VCaP (cell line): ENCODE results near the gene PRXL2C.
"Not testable (repeated sequence)": the region's sequence is repeated elsewhere in the genome, so short reads cannot be mapped to it uniquely, and the experiment has no call there.

Experiments
- H3K27ac ChIP-seq: fragments of 450-650 bp; 2 replicates; pipeline ENCODE4 v1.5.1; 2017
- TF ChIP-seq, protein P1 (sequence below): fragments of 450-650 bp; conservative IDR thresholded peaks from 2 replicates; pipeline ENCODE4 v1.5.1; 2017; ENCODE audit warnings: mild to moderate bottlenecking, moderate library complexity

Gene PRXL2C

GRCh38 chr9:96655198-96655851 lies at the start of gene PRXL2C:
Gene PRXL2C (minus strand): TSS chr9:96655317. CDS start chr9:96655281, 36 bp downstream.
- H3K27ac ChIP-seq: peak within 1 kb of the TSS; percentile 92

GRCh38 chr9:96700721-96701375 lies 45.7 kb upstream of the PRXL2C start:
- not testable (repeated sequence) for H3K27ac ChIP-seq

More at GRCh38 chr9:96655198-96655851, at the start of gene PRXL2C:
- TF ChIP-seq, protein P1, sequence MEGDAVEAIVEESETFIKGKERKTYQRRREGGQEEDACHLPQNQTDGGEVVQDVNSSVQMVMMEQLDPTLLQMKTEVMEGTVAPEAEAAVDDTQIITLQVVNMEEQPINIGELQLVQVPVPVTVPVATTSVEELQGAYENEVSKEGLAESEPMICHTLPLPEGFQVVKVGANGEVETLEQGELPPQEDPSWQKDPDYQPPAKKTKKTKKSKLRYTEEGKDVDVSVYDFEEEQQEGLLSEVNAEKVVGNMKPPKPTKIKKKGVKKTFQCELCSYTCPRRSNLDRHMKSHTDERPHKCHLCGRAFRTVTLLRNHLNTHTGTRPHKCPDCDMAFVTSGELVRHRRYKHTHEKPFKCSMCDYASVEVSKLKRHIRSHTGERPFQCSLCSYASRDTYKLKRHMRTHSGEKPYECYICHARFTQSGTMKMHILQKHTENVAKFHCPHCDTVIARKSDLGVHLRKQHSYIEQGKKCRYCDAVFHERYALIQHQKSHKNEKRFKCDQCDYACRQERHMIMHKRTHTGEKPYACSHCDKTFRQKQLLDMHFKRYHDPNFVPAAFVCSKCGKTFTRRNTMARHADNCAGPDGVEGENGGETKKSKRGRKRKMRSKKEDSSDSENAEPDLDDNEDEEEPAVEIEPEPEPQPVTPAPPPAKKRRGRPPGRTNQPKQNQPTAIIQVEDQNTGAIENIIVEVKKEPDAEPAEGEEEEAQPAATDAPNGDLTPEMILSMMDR: no peak

DNA sequence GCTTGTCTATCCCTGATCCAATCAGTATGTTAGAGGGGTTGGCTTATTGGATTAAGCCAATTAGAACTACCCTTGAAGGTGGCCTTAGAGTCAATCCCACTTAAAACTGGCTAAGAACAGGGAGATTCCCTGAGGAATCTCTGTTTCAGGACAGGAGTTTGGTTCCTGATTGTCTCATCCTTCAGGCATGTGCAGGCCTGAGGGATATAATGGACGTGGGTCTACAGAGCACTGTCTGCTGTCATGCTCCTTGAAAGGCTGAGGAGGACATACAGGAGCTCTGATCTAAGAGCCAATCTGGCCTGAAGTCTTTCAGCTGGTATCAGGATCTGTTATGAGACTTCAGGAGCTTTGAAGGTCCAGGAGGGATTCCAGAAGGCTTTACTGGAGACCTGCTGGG lies 36.2 kb upstream of the PRXL2C start:
- TF ChIP-seq, protein P1: no peak

GRCh38 chr9:96688745-96689464 lies 33.8 kb upstream of the PRXL2C start:
- no peak overlapping the region for H3K27ac ChIP-seq
- TF ChIP-seq, protein P1: no peak

More for the DNA sequence above, 36.2 kb upstream of the PRXL2C start:
- no peak overlapping the region for H3K27ac ChIP-seq

DNA sequence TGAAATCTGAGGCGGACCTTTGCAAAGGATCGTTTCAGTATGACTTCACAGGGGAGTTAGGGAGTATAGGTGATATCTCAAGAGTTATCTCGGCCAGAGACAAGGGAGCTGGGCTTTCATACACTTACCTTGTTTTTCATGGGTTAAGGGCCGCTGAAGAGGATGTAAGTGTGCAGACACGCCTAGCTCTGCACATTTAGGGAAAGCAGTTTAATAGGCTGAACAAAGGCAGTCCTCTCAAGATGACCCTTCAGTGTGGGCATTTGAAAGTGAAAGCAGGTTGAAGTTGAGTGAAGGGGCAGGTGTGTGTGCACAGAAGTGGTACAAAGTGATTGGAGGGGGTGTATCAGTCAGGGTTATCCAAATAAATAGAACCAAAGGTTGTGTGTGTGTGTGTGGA lies 33.1 kb upstream of the PRXL2C start:
- H3K27ac ChIP-seq: no peak overlapping the region
- TF ChIP-seq, protein P1: no peak

- TF ChIP-seq, protein P1: peak; percentile 52
- peak overlapping the region; percentile 50 for H3K27ac ChIP-seq
Measured at GRCh38 chr9:96686638-96687335, 31.7 kb upstream of the PRXL2C start.

- no peak overlapping the region for H3K27ac ChIP-seq
- TF ChIP-seq, protein P1: no peak
Measured at GRCh38 chr9:96680812-96681499, 25.8 kb upstream of the PRXL2C start.
